SU-DHL-6 (cell line): ENCODE measurements around the gene FAXC.

Source experiments
- EZH2phosphoT487 ChIP-seq: fragments of 200-600 bp; sonication (generic), shearing (Covaris generic); conservative IDR thresholded peaks from 2 replicates; pipeline ENCODE4 v1.6.1; 2018; ENCODE audit warnings: mild to moderate bottlenecking, antibody characterized with exemption, low read length, moderate library complexity, mixed read lengths
- TF ChIP-seq, protein P1 (sequence below): fragments of 200-600 bp; sonication (generic); IDR thresholded peaks from one replicate; pipeline ENCODE4 v1.5.1; 2017; ENCODE audit warnings: antibody characterized with exemption, mild to moderate bottlenecking, low read length, moderate library complexity; ENCODE audit not compliant: insufficient read depth, poor library complexity, severe bottlenecking

DNA sequence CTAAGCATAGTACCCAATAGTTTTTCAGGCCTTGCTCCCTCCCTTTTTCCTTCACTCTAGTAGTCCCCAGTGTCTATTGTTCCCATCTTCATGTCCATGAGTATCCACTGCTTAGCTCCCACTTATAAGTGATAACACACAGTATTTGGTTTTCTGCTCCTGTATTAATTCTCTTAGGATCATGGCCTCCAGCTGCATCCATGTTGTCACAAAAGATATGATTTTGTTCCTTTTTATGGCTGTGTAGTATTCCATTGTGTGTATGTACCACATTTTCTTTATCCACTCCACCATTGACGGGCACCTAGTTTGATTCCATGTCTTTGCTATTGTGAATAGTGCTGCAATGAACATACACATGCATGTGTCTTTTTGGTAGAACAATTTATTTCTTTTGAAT, 102.9 kb downstream of the FAXC start:
- TF ChIP-seq, protein P1, sequence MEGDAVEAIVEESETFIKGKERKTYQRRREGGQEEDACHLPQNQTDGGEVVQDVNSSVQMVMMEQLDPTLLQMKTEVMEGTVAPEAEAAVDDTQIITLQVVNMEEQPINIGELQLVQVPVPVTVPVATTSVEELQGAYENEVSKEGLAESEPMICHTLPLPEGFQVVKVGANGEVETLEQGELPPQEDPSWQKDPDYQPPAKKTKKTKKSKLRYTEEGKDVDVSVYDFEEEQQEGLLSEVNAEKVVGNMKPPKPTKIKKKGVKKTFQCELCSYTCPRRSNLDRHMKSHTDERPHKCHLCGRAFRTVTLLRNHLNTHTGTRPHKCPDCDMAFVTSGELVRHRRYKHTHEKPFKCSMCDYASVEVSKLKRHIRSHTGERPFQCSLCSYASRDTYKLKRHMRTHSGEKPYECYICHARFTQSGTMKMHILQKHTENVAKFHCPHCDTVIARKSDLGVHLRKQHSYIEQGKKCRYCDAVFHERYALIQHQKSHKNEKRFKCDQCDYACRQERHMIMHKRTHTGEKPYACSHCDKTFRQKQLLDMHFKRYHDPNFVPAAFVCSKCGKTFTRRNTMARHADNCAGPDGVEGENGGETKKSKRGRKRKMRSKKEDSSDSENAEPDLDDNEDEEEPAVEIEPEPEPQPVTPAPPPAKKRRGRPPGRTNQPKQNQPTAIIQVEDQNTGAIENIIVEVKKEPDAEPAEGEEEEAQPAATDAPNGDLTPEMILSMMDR: no peak
- TF ChIP-seq EZH2phosphoT487: no peak
